Measurements from ENCODE around the gene KCNC2.

- TF ChIP-seq, protein P1, sequence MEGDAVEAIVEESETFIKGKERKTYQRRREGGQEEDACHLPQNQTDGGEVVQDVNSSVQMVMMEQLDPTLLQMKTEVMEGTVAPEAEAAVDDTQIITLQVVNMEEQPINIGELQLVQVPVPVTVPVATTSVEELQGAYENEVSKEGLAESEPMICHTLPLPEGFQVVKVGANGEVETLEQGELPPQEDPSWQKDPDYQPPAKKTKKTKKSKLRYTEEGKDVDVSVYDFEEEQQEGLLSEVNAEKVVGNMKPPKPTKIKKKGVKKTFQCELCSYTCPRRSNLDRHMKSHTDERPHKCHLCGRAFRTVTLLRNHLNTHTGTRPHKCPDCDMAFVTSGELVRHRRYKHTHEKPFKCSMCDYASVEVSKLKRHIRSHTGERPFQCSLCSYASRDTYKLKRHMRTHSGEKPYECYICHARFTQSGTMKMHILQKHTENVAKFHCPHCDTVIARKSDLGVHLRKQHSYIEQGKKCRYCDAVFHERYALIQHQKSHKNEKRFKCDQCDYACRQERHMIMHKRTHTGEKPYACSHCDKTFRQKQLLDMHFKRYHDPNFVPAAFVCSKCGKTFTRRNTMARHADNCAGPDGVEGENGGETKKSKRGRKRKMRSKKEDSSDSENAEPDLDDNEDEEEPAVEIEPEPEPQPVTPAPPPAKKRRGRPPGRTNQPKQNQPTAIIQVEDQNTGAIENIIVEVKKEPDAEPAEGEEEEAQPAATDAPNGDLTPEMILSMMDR (IDR thresholded peaks at IDR 0.05) = no peak
- no peak for TF ChIP-seq ZFX (IDR thresholded peaks at IDR 0.05; ENCODE audit: borderline replicate concordance)
These were observed 17.4 kb downstream of the KCNC2 start for GRCh38 chr12:75192196-75192595.
